GM12892 (cell line): ENCODE data around the gene HIGD2B.

Experiments used
- POLR2A ChIP-seq: IDR thresholded peaks from 2 replicates; pipeline ENCODE4 v1.6.1; 2011; ENCODE audit warnings: low read depth, low read length, control low read depth
- POLR2AphosphoS5 ChIP-seq: IDR thresholded peaks from 2 replicates; pipeline ENCODE4 v1.6.1; 2011; ENCODE audit warnings: low read depth, low read length, control low read depth
- TAF1 ChIP-seq: IDR thresholded peaks from 2 replicates; pipeline ENCODE4 v1.6.1; 2011; ENCODE audit warnings: low read depth, mild to moderate bottlenecking, control low read depth, low read length, borderline replicate concordance

DNA sequence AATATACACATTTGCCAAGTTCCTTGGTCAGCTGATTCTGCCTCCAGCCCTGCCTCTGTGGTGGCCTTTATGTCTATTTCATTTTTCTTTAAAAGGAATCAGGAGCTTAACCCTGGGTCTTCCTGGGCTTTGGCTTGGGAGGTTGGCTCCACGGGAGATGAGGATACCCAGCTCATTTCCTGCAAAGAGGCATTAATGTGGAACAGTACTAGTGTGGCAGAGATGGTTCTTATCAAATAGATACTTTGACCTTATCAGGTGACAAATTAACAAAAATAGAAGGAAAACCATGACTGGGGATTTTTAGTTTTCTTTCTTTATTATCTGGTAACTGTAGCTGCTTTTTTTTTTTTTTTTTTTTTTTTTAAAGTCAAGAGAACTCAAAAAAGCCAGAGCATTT lies 42.8 kb upstream of the HIGD2B start:
- TF ChIP-seq TAF1, result no peak
- TF ChIP-seq POLR2AphosphoS5, result no peak
- TF ChIP-seq POLR2A, result no peak
